Activated naive CD8-positive, alpha-beta T cell treated with anti-CD3 and anti-CD28 coated beads, Interleukin-2, amount 10 ng/mL, durations not matched to agents 7 days and 5 days (primary cell): ENCODE measurements around the gene CSNK1D. TPM values are rescaled to one million over a fixed set of nuclear protein-coding genes. Genes with fewer than 3 reads are reported as not detected.
A peak's percentile ranks its signal among the peaks of the same experiment; 100 is the strongest.

Experiments used
- ATAC-seq: fragments of 150-1000 bp; cut with Tn5 transposase; one replicate; pipeline ENCODE4 v1.10.0; 2021; ENCODE audit warnings: low read depth, moderate library complexity
- POLR2A ChIA-PET: fragments of 350-600 bp; sonication (Branson Sonifier 250); formaldehyde crosslinking; loops from one replicate; lab custom pipeline; 2021; ENCODE audit warnings: antibody characterized with exemption; lab: Charles Lee
- DNase-seq: peaks from one replicate; pipeline ENCODE4 v3.0.0; 2021
- H3K27ac Mint-ChIP-seq: one replicate; pipeline ENCODE4 v1.8.0; 2022; ENCODE audit warnings: mild to moderate bottlenecking, mixed read lengths
- H3K27me3 Mint-ChIP-seq: one replicate; pipeline ENCODE4 v1.8.0; 2022; ENCODE audit warnings: mild to moderate bottlenecking, moderate library complexity, mixed read lengths
- H3K36me3 Mint-ChIP-seq: one replicate; pipeline ENCODE4 v1.8.0; 2021; ENCODE audit warnings: mild to moderate bottlenecking, mixed read lengths
- H3K4me1 Mint-ChIP-seq: one replicate; pipeline ENCODE4 v1.8.0; 2021; ENCODE audit warnings: mixed read lengths
- H3K4me3 Mint-ChIP-seq: one replicate; pipeline ENCODE4 v1.8.0; 2022; ENCODE audit warnings: mild to moderate bottlenecking, moderate library complexity, mixed read lengths
- H3K9me3 Mint-ChIP-seq: one replicate; pipeline ENCODE4 v1.8.0; 2021; ENCODE audit warnings: mixed read lengths
- total RNA-seq, 2 experiments: library from RNA; stranded (reverse); gene quantifications; one replicate each; pipeline ENCODE4 v1.2.3, GENCODE V29; 2021

The CSNK1D gene
- total RNA-seq, 2 experiments from 2014 or later, result 135 to 140 TPM

DNA sequence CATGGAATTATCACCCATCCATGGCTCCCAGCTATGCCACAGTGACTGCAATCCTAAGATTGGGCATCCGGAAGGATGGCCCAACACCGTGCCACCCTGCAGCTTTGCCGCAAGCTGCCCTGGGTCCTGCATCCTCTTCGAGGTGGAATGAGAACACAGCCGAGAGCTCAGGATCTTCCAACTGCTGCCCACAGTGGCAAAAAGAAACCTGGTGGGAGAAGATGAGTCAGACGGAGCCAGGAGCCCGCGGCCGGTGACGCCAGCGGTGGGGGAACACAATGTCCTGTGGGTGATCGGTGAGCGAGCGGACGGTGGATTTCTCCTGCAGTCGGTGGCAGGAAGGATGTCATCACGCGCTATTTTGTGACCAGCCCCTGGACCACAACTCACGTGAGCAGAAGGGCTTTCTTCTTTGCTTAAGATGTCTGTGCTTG is 23.8 kb upstream of the CSNK1D start:
- DNase-seq (peak; percentile 85), ATAC-seq (peak; percentile 12)
- peak overlapping the region; percentile 89 for H3K4me3 Mint-ChIP-seq
- no peaks in the 10 kb centered on the region for H3K9me3 Mint-ChIP-seq
- H3K36me3 Mint-ChIP-seq, result peaks cover 2% of the 10 kb centered on the region
- H3K27ac Mint-ChIP-seq, result peak overlapping the region; percentile 100
- POLR2A ChIA-PET, result interaction anchor here (0.5 to 9.8 kb wide), 20 partner anchors 16 to 222 kb away, joined by 3 to 222 read pairs (median 5); partner anchors contain the start of genes CD7, CSNK1D, OGFOD3 and SLC16A3
- H3K27me3 Mint-ChIP-seq, result no peaks in the 10 kb centered on the region
- H3K4me1 Mint-ChIP-seq, result peaks cover 63% of the 10 kb centered on the region

DNA sequence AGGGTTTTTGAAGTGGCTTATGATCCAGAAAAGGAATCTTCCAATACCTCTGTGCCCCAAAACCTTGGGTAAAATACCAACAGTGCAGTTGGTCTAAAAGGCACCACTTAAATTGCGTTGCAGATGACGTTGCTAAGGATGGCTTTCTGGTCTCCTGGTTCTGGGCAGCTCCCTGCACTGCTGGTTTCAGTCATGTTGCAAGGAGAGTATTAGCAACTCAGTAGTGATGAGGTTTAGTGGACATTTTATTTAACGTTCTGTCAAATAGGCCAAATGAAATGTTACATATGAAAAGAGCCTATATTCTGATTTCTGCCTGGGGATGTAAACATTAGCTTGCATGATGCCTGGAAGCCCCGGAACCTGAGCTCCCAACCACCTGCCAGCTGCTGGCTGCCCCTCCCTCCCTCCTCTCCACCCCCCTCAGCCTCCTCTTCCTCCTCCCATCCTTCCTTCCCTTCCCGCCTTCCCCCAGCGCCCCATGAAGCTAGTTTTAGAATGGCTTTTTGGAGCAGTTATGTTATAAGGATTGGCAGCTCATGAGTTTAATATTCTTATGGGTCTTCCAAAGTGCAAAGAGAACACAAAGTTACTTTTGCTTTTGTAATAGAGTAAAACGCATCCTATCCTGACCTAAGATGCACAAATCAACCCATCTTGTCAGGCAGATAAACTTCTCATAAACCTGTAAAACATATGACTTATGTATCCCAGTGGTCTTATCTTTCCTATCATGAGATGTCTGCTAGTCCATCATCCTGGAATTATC is 23.2 kb upstream of the CSNK1D start:
- H3K27ac Mint-ChIP-seq, result peak overlapping the region; percentile 100
- no peak for ATAC-seq
- peaks cover 2% of the 10 kb centered on the region for H3K36me3 Mint-ChIP-seq
- no peaks in the 10 kb centered on the region for H3K27me3 Mint-ChIP-seq
- DNase-seq, result no peak
- POLR2A ChIA-PET, result interaction anchor here (0.5 to 9.8 kb wide), 15 partner anchors 16 to 170 kb away, joined by 3 to 222 read pairs (median 5); partner anchors contain the start of genes CD7, CSNK1D, OGFOD3 and SLC16A3
- H3K4me3 Mint-ChIP-seq, result peak overlapping the region; percentile 89
- no peaks in the 10 kb centered on the region for H3K9me3 Mint-ChIP-seq
- H3K4me1 Mint-ChIP-seq, result peaks cover 58% of the 10 kb centered on the region

- POLR2A ChIA-PET, result no interaction called here
- Mint-ChIP-seq H3K9me3 (no peaks in the 10 kb centered on the region), H3K27ac (peak overlapping the region; percentile 35), H3K36me3 (peaks cover 2% of the 10 kb centered on the region), H3K4me1 (peaks cover 50% of the 10 kb centered on the region), H3K27me3 (no peaks in the 10 kb centered on the region), H3K4me3 (no peak overlapping the region)
- DNase-seq (no peak), ATAC-seq (no peak)
These were observed 21.9 kb upstream of the CSNK1D start for GRCh38 chr17:82295472-82295814.

DNA sequence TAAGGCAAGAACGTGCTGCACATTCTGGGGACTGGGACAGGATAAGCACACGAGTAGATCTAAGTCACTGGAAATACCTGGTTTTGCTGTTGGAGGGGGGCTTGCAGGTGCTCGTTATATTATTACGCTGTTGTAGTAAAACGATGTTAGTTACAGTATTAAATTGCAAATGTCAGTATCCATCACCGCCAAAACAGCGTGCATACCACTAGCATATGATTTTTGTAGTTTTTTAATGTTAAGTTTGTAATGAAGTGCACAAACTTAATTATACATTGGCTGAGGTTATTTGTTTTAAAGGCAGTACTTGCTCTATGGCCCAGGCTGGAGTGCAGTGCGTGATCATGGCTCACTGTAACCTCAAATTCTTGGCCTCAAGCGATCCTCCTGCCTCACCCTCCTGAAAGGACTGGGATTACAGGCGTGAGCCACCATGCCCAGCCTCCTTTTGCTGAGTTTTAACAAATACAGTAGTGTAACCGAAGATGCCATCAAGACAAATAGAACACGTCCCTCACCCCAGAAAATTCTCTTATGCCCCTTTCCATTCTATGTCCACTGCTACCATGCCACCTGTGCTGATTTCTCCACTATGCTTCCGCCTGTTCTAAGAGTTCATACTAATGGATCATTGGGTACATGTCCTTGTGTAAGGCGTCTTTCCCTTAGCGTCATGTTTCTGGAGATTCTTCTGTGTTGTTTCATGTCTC is 20.7 kb upstream of the CSNK1D start:
- ATAC-seq (no peak), DNase-seq (no peak)

GRCh38 chr17:82292251-82293154 is 19.0 kb upstream of the CSNK1D start:
- Mint-ChIP-seq H3K4me3 (peak overlapping the region; percentile 87), H3K9me3 (no peaks in the 10 kb centered on the region), H3K27ac (peak overlapping the region; percentile 91), H3K4me1 (peaks cover 35% of the 10 kb centered on the region), H3K27me3 (no peaks in the 10 kb centered on the region), H3K36me3 (peaks cover 2% of the 10 kb centered on the region)
- DNase-seq (peak; percentile 92), ATAC-seq (peak; percentile 94)
- POLR2A ChIA-PET, result interaction anchor here (0.6 to 2.9 kb wide), 15 partner anchors 10 to 255 kb away, joined by 3 to 37 read pairs (median 4); partner anchors contain the start of genes CD7, CSNK1D, DCXR and SLC16A3

More for the DNA sequence above, 20.7 kb upstream of the CSNK1D start:
- H3K4me1 Mint-ChIP-seq, result peaks cover 40% of the 10 kb centered on the region
- peak overlapping the region; percentile 80 for H3K27ac Mint-ChIP-seq
- peak overlapping the region; percentile 77 for H3K4me3 Mint-ChIP-seq
- no peaks in the 10 kb centered on the region for H3K9me3 Mint-ChIP-seq
- H3K36me3 Mint-ChIP-seq, result peaks cover 2% of the 10 kb centered on the region
- POLR2A ChIA-PET, result interaction anchor here (0.6 to 2.9 kb wide), 2 partner anchors 8 to 12 kb away, joined by 3 to 36 read pairs; no protein-coding TSS in a partner anchor
- no peaks in the 10 kb centered on the region for H3K27me3 Mint-ChIP-seq

- Mint-ChIP-seq H3K9me3 (no peaks in the 10 kb centered on the region), H3K4me3 (peak overlapping the region; percentile 68), H3K4me1 (peaks cover 27% of the 10 kb centered on the region), H3K27me3 (no peaks in the 10 kb centered on the region), H3K27ac (peak overlapping the region; percentile 72), H3K36me3 (peaks cover 2% of the 10 kb centered on the region)
- POLR2A ChIA-PET, result interaction anchor here (0.8 to 2.9 kb wide), 7 partner anchors 9 to 254 kb away, joined by 3 to 37 read pairs (median 7); partner anchors contain the start of genes CD7, CSNK1D, DCXR and SLC16A3
- DNase-seq, result no peak
- no peak for ATAC-seq
These were observed 18.2 kb upstream of the CSNK1D start for GRCh38 chr17:82291582-82292250.

DNA sequence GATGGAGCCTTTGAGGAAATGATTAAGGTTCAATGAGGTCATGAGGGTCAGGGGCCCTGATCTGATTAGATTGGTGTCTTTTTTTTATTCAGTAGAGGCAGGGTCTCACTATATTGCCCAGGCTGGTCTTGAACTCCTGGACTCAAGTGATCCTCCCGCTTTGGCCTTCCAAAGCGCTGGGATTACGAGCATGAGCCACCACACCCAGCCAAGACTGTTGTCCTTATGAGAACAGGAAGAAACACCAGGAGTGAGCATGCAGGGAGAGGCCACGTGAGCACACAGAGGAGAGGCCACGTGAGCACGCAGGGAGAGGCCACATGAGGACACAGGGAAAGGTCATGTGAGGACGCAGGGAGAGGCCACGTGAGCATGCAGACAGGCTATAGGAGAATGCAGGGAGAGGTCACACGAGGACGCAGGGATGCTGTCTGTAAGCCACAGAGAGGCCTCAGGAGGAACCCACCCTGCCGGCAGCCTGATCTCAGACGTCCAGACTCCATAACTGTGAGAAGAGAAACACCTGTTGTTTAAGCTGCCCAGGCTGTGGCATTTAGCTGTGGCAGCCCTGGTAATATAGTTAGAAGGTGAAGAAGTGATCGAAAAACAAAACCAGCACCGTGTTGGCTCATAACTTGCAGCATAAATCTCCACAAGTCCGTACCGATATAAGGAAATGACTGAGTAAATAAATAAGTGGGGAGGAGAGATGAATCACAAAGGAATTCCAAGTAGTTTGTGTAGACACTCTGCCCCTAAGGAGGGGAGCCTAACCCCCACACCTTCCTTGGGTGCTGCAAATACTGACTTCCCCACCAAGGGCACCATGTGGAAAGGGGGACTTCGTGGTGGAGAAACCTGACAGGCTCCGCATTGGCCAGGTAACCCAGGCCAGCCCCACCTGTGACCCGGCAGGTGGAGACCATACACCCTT is 14.6 kb upstream of the CSNK1D start:
- ATAC-seq, result no peak
- Mint-ChIP-seq H3K27me3 (peaks cover 2% of the 10 kb centered on the region), H3K27ac (no peak overlapping the region), H3K9me3 (no peaks in the 10 kb centered on the region), H3K36me3 (no peaks in the 10 kb centered on the region), H3K4me1 (peaks cover 12% of the 10 kb centered on the region), H3K4me3 (no peak overlapping the region)
- no peak for DNase-seq
- POLR2A ChIA-PET, result no interaction called here

DNA sequence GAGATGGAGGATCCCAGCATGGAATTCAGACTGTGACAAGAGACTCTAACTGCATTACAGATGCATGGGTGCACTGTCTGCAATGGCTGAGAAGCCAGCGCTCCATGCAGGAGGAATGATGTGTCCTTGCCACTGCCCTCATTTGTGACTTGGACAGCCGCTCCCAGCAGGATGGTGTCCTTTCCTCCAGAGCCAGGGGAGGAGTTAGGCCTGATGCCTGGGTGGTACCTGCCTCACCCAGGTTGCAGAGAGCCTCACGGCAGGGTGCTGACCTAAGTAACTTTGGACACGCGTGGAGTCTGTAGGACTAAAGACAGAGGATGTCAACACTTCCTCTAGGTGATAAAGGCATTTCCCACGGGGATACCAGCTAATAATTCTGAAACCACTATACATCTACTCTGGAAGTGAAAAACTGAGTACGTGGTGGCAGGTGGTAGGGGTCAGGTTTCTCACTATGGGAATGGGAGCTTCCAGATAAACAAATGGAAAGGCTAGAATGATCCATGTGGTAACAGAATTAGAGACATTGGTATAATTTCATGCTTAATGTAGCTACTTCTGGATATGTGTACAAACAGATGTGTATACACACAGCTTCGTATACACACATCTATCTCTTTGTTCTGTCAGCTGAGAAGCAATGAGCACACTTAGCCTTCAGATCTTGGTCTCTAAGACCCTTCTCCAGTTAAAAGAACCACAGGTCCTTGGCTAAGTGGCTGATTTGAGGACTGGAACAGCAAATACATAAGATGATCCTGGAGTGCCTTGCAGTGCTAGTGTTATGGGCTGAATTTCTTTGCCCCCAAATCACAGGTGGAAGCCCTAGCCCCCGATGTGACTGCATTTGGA is 13.7 kb upstream of the CSNK1D start:
- Mint-ChIP-seq H3K27ac (no peak overlapping the region), H3K9me3 (no peaks in the 10 kb centered on the region), H3K4me3 (no peak overlapping the region), H3K27me3 (peaks cover 2% of the 10 kb centered on the region), H3K36me3 (no peaks in the 10 kb centered on the region), H3K4me1 (peaks cover 12% of the 10 kb centered on the region)
- POLR2A ChIA-PET, result no interaction called here
- no peak for ATAC-seq
- DNase-seq, result no peak

DNA sequence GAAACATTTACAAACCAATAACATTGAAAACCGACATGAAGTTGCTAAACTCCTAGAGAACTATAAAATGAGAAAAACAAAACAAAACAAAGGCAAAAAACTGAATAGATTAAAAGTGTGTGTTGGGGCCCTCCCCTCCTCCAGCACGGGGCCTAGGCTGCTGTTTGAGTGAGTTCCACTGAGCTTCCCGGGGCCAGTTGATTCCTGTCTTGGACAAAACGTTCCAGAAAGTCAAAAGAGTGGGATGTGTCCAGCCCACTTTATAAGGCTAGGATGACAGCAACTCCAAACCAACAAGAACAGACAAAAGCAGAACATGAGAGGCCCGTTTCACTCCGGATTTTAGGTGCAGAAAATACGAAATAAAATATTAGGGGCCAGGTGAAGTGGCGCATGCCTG is 11.6 kb upstream of the CSNK1D start:
- ATAC-seq (no peak), DNase-seq (no peak)
- Mint-ChIP-seq H3K4me3 (no peak overlapping the region), H3K4me1 (peaks cover 25% of the 10 kb centered on the region), H3K9me3 (no peaks in the 10 kb centered on the region), H3K27me3 (peaks cover 2% of the 10 kb centered on the region), H3K27ac (no peak overlapping the region), H3K36me3 (no peaks in the 10 kb centered on the region)
- POLR2A ChIA-PET, result interaction anchor here (0.6 kb wide), 1 partner anchor 86 kb away, joined by 3 read pairs; no protein-coding TSS in a partner anchor

GRCh38 chr17:82283208-82283749 is 9.8 kb upstream of the CSNK1D start:
- no peak overlapping the region for H3K27ac Mint-ChIP-seq
- ATAC-seq (peak; percentile 31), DNase-seq (no peak)

More at GRCh38 chr17:82283208-82283749, 9.8 kb upstream of the CSNK1D start:
- POLR2A ChIA-PET, result interaction anchor here (1.4 to 3.7 kb wide), 2 partner anchors 9 to 10 kb away, joined by 4 to 22 read pairs; partner anchors contain the start of gene CSNK1D
- Mint-ChIP-seq H3K9me3 (no peaks in the 10 kb centered on the region), H3K27me3 (peaks cover 2% of the 10 kb centered on the region), H3K4me1 (peaks cover 25% of the 10 kb centered on the region), H3K36me3 (no peaks in the 10 kb centered on the region), H3K4me3 (no peak overlapping the region)
